Testis (tissue), 3 donors: ENCODE data around the gene THUMPD2. TPM values are rescaled to one million over a fixed set of nuclear protein-coding genes. Genes with fewer than 3 reads are reported as not detected.

Experiments used
- DNase-seq: peaks from one replicate; pipeline ENCODE4 v3.0.0-alpha.2; 2019
- H3K27ac ChIP-seq, 2 donors: fragments of 200-600 bp; sonication (generic); one replicate each; pipeline ENCODE4 v1.5.1; 2019
- H3K27me3 ChIP-seq: fragments of 200-600 bp; sonication (generic); one replicate; pipeline ENCODE4 v1.5.1; 2019
- H3K36me3 ChIP-seq: fragments of 200-600 bp; sonication (generic); one replicate; pipeline ENCODE4 v1.5.1; 2017; ENCODE audit warnings: low read depth; ENCODE audit errors: missing control alignments
- H3K4me1 ChIP-seq: fragments of 200-600 bp; sonication (generic); one replicate; pipeline ENCODE4 v1.5.1; 2019
- H3K4me3 ChIP-seq, 2 donors: fragments of 200-600 bp; sonication (generic); one replicate each; pipeline ENCODE4 v1.5.1; 2017 to 2019
- H3K9me3 ChIP-seq: fragments of 200-600 bp; sonication (generic); one replicate; pipeline ENCODE4 v1.5.1; 2017
- CTCF ChIP-seq, 3 experiments: fragments of 450-650 bp in 2 of 3; fragments of 200-600 bp in 1 of 3; sonication (generic) in 1 of 3; IDR thresholded peaks; one replicate each; pipeline ENCODE4 v1.5.1; 2016 to 2019; ENCODE audit warnings: antibody characterized with exemption in 3 of 3, mild to moderate bottlenecking in 2 of 3, moderate library complexity in 1 of 3
- POLR2A ChIP-seq: fragments of 450-650 bp; IDR thresholded peaks from one replicate; pipeline ENCODE4 v1.6.1; 2017; ENCODE audit warnings: antibody characterized with exemption, mild to moderate bottlenecking, moderate library complexity
- WGBS, 2 donors: methylation state at CpG; one replicate each; pipeline ENCODE4 v1.1.5; 2018; 5-methylcytosine and 5-hydroxymethylcytosine counted together
- intact Hi-C: fragments of 100-400 bp; cut with DNase I; formaldehyde crosslinking; loops from one replicate; pipeline ENCODE4 v1.15.1; 2023; ENCODE audit warnings: low total_unique reads
- polyA plus RNA-seq: library from polyadenylated mRNA; stranded (reverse); fragments of 350-450 nt; fragmentation: Illumina TruSeq; extraction: RNeasy Lipid Tissue Mini Kit (QIAGEN cat#74804); gene quantifications from one replicate; pipeline ENCODE4 v1.2.3, GENCODE V29; 2014; ENCODE audit warnings: low read depth, low replicate concordance; ENCODE audit not compliant: insufficient read depth
- total RNA-seq, 2 donors: library from RNA; depleted of rRNA; stranded (reverse); fragments of >200 nt; gene quantifications; one replicate each; pipeline ENCODE4 v1.2.3, GENCODE V29; 2016

The THUMPD2 gene
- total and polyA plus RNA-seq, 3 donors from 2014 or later: 3.8 to 16.6 (median 15.4) TPM

GRCh38 chr2:39712953-39713352, 66.1 kb downstream of the THUMPD2 start:
- 91% methylated on average over 5 of the region's 5 CpGs for WGBS, 2 donors
- intact Hi-C loops: no loop called here
- H3K4me3 ChIP-seq: no peak overlapping the region
- H3K9me3 ChIP-seq: no peaks in the 10 kb centered on the region
- H3K27ac ChIP-seq: no peak overlapping the region
- TF ChIP-seq CTCF (IDR thresholded peaks at IDR 0.05) (no peak), POLR2A (no peak)
- H3K36me3 ChIP-seq: no peaks in the 10 kb centered on the region
- H3K27me3 ChIP-seq: no peaks in the 10 kb centered on the region
- no peak for DNase-seq
- H3K4me1 ChIP-seq: no peaks in the 10 kb centered on the region

GRCh38 chr2:39710807-39711206, 68.3 kb downstream of the THUMPD2 start:
- DNase-seq: no peak
- TF ChIP-seq POLR2A (no peak), CTCF (IDR thresholded peaks at IDR 0.05) (no peak)
- intact Hi-C loops: no loop called here
- Histone ChIP-seq H3K27ac (no peak overlapping the region), H3K27me3 (no peaks in the 10 kb centered on the region), H3K36me3 (no peaks in the 10 kb centered on the region), H3K9me3 (no peaks in the 10 kb centered on the region), H3K4me3 (no peak overlapping the region), H3K4me1 (no peaks in the 10 kb centered on the region)
- WGBS, 2 donors: 74 to 88% methylated on average over 3 of the region's 3 CpGs

- H3K4me1 ChIP-seq: no peaks in the 10 kb centered on the region
- TF ChIP-seq CTCF (IDR thresholded peaks at IDR 0.05) (no peak), POLR2A (no peak)
- H3K27ac ChIP-seq: no peak overlapping the region
- no peaks in the 10 kb centered on the region for H3K36me3 ChIP-seq
- H3K4me3 ChIP-seq: no peak overlapping the region
- no peaks in the 10 kb centered on the region for H3K9me3 ChIP-seq
- WGBS, 2 donors: 73 to 79% methylated on average over 9 of the region's 9 CpGs
- no peak for DNase-seq
- H3K27me3 ChIP-seq: no peaks in the 10 kb centered on the region
- intact Hi-C loops: no loop called here
These were observed 71.1 kb downstream of the THUMPD2 start for GRCh38 chr2:39708003-39708402.

- intact Hi-C loops: no loop called here
- no peak for DNase-seq
- 84 to 91% methylated on average over 8 of the region's 8 CpGs for WGBS, 2 donors
These were observed 72.1 kb downstream of the THUMPD2 start for GRCh38 chr2:39706945-39707344.

More at GRCh38 chr2:39706945-39707344, 72.1 kb downstream of the THUMPD2 start:
- H3K9me3 ChIP-seq: no peaks in the 10 kb centered on the region
- no peaks in the 10 kb centered on the region for H3K27me3 ChIP-seq
- H3K36me3 ChIP-seq: no peaks in the 10 kb centered on the region
- no peak overlapping the region for H3K27ac ChIP-seq
- H3K4me1 ChIP-seq: no peaks in the 10 kb centered on the region
- no peak for TF ChIP-seq CTCF (IDR thresholded peaks at IDR 0.05)
- TF ChIP-seq POLR2A: no peak
- H3K4me3 ChIP-seq: no peak overlapping the region
